ENCODE data around the gene NES.

Gene NES

GRCh38 chr1:156644146-156644545 is 33.1 kb downstream of the NES start:
- no peak overlapping the region for H3K4me3 ChIP-seq (replicated peaks; ENCODE audit: low read depth, low read length)
- TF ChIP-seq, protein P1, sequence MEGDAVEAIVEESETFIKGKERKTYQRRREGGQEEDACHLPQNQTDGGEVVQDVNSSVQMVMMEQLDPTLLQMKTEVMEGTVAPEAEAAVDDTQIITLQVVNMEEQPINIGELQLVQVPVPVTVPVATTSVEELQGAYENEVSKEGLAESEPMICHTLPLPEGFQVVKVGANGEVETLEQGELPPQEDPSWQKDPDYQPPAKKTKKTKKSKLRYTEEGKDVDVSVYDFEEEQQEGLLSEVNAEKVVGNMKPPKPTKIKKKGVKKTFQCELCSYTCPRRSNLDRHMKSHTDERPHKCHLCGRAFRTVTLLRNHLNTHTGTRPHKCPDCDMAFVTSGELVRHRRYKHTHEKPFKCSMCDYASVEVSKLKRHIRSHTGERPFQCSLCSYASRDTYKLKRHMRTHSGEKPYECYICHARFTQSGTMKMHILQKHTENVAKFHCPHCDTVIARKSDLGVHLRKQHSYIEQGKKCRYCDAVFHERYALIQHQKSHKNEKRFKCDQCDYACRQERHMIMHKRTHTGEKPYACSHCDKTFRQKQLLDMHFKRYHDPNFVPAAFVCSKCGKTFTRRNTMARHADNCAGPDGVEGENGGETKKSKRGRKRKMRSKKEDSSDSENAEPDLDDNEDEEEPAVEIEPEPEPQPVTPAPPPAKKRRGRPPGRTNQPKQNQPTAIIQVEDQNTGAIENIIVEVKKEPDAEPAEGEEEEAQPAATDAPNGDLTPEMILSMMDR (IDR thresholded peaks at IDR 0.05; ENCODE audit: low read length, missing control alignments) = no peak
- DNase-seq (ENCODE audit: low read depth) = no peak

GRCh38 chr1:156643778-156644092 is 33.5 kb downstream of the NES start:
- no peak overlapping the region for H3K4me3 ChIP-seq (replicated peaks; ENCODE audit: low read depth, low read length)
- TF ChIP-seq, protein P1 (IDR thresholded peaks at IDR 0.05; ENCODE audit: low read length, missing control alignments) = no peak
- DNase-seq (ENCODE audit: low read depth) = no peak

GRCh38 chr1:156643049-156643777 is 34.0 kb downstream of the NES start:
- TF ChIP-seq, protein P1 (IDR thresholded peaks at IDR 0.05; ENCODE audit: low read length, missing control alignments) = no peak
- DNase-seq (ENCODE audit: low read depth) = no peak
- H3K4me3 ChIP-seq (replicated peaks; ENCODE audit: low read depth, low read length) = no peak overlapping the region

GRCh38 chr1:156642265-156643048 is 34.8 kb downstream of the NES start:
- H3K4me3 ChIP-seq (replicated peaks; ENCODE audit: low read depth, low read length) = no peak overlapping the region
- TF ChIP-seq, protein P1 (IDR thresholded peaks at IDR 0.05; ENCODE audit: low read length, missing control alignments) = no peak

GRCh38 chr1:156641761-156642264 is 35.4 kb downstream of the NES start, which contains the start of gene BCAN:
Gene BCAN (plus strand): TSS chr1:156642117. CDS start chr1:156646055, 3,938 bp downstream.
- H3K4me3 ChIP-seq (replicated peaks; ENCODE audit: low read depth, low read length) = no peak within 1 kb of the TSS
- peak; percentile 31 for DNase-seq (ENCODE audit: low read depth)
- TF ChIP-seq, protein P1 (IDR thresholded peaks at IDR 0.05; ENCODE audit: low read length, missing control alignments) = no peak

More at GRCh38 chr1:156642265-156643048, 34.8 kb downstream of the NES start:
- no peak for DNase-seq (ENCODE audit: low read depth)

DNA sequence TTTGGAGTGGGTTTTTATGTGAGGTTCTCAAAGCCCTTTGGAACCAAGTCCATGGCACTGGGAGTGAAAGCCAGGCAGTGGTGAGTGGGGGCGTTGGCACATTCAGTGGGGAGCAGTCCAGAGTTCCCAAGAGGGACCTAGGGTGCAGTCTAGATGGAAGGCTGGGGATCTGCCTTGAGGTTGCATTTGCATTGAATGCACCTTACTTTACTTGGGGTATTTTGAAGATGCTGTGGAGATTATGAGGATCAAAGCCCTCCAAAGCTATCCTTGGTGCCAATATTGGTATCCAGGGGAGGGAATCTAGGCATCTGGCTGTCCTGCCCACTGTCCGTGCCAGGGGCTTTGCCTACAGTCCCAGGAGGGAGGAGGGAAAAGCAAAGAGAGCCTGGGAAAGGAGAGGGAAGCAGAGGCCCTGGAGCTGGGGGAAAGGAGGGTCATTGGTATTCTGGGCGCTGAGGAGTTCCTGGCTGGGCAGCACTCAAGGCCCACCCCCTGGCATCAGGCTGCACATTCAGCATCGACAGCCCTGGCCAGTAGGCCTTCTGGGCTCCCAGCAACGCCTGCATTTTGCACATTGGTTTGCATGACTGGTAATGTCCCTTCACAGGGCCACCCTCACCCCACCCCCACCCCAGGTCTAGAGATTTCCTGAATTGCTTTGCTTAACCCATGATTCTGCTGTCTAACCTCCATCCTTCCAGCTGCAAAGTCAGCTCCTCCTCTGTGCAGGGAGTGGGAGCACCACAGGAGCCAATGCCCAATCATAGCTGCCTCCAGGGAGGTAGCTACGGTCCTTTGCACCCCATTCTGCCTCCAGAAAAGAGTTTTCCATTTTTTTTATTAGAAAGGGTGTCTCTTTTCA is 36.1 kb downstream of the NES start:
- no peak for DNase-seq (ENCODE audit: low read depth)
- TF ChIP-seq, protein P1 (IDR thresholded peaks at IDR 0.05; ENCODE audit: low read length, missing control alignments) = no peak
- H3K4me3 ChIP-seq (replicated peaks; ENCODE audit: low read depth, low read length) = no peak overlapping the region
